GM23338 (cell line): Measurements from ENCODE around the gene MGAT5. TPM values are rescaled to one million over a fixed set of nuclear protein-coding genes. Genes with fewer than 3 reads are reported as not detected.

ENCODE experiments used
- ATAC-seq: fragments of 200-7000 bp; cut with Tn5 transposase; 3 replicates; pipeline ENCODE4 v1.9.1; 2020
- DNase-seq: peaks from one replicate; pipeline ENCODE4 v3.0.0-alpha.2; 2015; ENCODE audit warnings: low spot score
- H2AFZ ChIP-seq: fragments of 200-600 bp; sonication (generic); 2 replicates; pipeline ENCODE4 v1.8.0; 2016; ENCODE audit warnings: antibody characterized with exemption, mild to moderate bottlenecking, moderate library complexity
- H3F3A ChIP-seq: fragments of 200-600 bp; sonication (generic); replicated peaks from 2 replicates; pipeline ENCODE4 v1.8.0; 2017; ENCODE audit warnings: antibody characterized with exemption, mixed run types, low read depth
- H3K27ac ChIP-seq: fragments of 200-600 bp; sonication (generic); 2 replicates; pipeline ENCODE4 v1.6.1; 2016; ENCODE audit warnings: low read depth
- H3K27me3 ChIP-seq: fragments of 200-600 bp; sonication (generic); 2 replicates; pipeline ENCODE4 v1.8.0; 2016; ENCODE audit warnings: mild to moderate bottlenecking, mixed run types, moderate library complexity; ENCODE audit not compliant: insufficient read depth
- H3K36me3 ChIP-seq: fragments of 200-600 bp; sonication (generic); 2 replicates; pipeline ENCODE4 v1.8.0; 2016; ENCODE audit warnings: mild to moderate bottlenecking; ENCODE audit not compliant: insufficient read depth
- H3K4me1 ChIP-seq: fragments of 200-600 bp; sonication (generic); 2 replicates; pipeline ENCODE4 v1.8.0; 2016; ENCODE audit warnings: mild to moderate bottlenecking, moderate library complexity; ENCODE audit not compliant: insufficient read depth
- H3K4me2 ChIP-seq: fragments of 200-600 bp; sonication (generic); 2 replicates; pipeline ENCODE4 v1.7.1; 2017; ENCODE audit warnings: mixed run types
- H3K4me3 ChIP-seq: fragments of 200-600 bp; sonication (generic); 2 replicates; pipeline ENCODE4 v1.6.1; 2016; ENCODE audit warnings: mixed run types
- H3K79me2 ChIP-seq: fragments of 200-600 bp; sonication (generic); replicated peaks from 2 replicates; pipeline ENCODE4 v1.8.0; 2017; ENCODE audit warnings: mild to moderate bottlenecking; ENCODE audit not compliant: insufficient read depth
- H3K9me2 ChIP-seq: fragments of 200-600 bp; sonication (generic); 2 replicates; pipeline ENCODE4 v1.8.0; 2017; ENCODE audit not compliant: insufficient read depth
- H4K20me1 ChIP-seq: fragments of 200-600 bp; sonication (generic); replicated peaks from 2 replicates; pipeline ENCODE4 v1.8.0; 2017; ENCODE audit warnings: mild to moderate bottlenecking; ENCODE audit not compliant: insufficient read depth
- H3K27ac Mint-ChIP-seq: 2 replicates; pipeline ENCODE4 v1.8.0; 2020; ENCODE audit warnings: inconsistent platforms, mild to moderate bottlenecking, moderate library complexity, mixed read lengths
- H3K27me3 Mint-ChIP-seq: 3 replicates; pipeline ENCODE4 v1.8.0; 2022; ENCODE audit warnings: low read depth, mild to moderate bottlenecking, moderate library complexity, mixed read lengths, inconsistent platforms; ENCODE audit not compliant: insufficient read depth, poor library complexity
- H3K36me3 Mint-ChIP-seq: 3 replicates; pipeline ENCODE4 v1.8.0; 2021; ENCODE audit warnings: low read depth, mild to moderate bottlenecking, inconsistent platforms, moderate library complexity, mixed read lengths
- H3K4me1 Mint-ChIP-seq: 3 replicates; pipeline ENCODE4 v1.8.0; 2020; ENCODE audit warnings: mild to moderate bottlenecking, inconsistent platforms, mixed read lengths
- H3K4me3 Mint-ChIP-seq: 3 replicates; pipeline ENCODE4 v1.8.0; 2021; ENCODE audit warnings: moderate library complexity, mild to moderate bottlenecking, inconsistent platforms, mixed read lengths
- H3K9me3 Mint-ChIP-seq: 3 replicates; pipeline ENCODE4 v1.8.0; 2020; ENCODE audit warnings: moderate library complexity, mild to moderate bottlenecking, inconsistent platforms, mixed read lengths
- CREB1 ChIP-seq: fragments of 250-450 bp; sonication (Bioruptor Pico); IDR thresholded peaks from 2 replicates; pipeline ENCODE4 v1.5.0; 2020; ENCODE audit warnings: low read depth, mild to moderate bottlenecking, moderate library complexity
- EZH2 ChIP-seq: fragments of 200-600 bp; sonication (generic); IDR thresholded peaks from one replicate; pipeline ENCODE4 v1.8.0; 2017; ENCODE audit warnings: antibody characterized with exemption, mild to moderate bottlenecking, low read depth; ENCODE audit not compliant: unreplicated experiment
- EZH2phosphoT487 ChIP-seq: fragments of 200-600 bp; sonication (generic); IDR thresholded peaks from one replicate; pipeline ENCODE4 v1.8.1; 2018; ENCODE audit warnings: antibody characterized with exemption; ENCODE audit not compliant: unreplicated experiment
- JUNB ChIP-seq: IDR thresholded peaks from one replicate; pipeline ENCODE4 v1.6.1; 2016; ENCODE audit warnings: antibody characterized with exemption; ENCODE audit not compliant: unreplicated experiment
- NANOG ChIP-seq: IDR thresholded peaks from 2 replicates; pipeline ENCODE4 v1.6.1; 2016; ENCODE audit warnings: antibody characterized with exemption, borderline replicate concordance
- POLR2AphosphoS5 ChIP-seq: IDR thresholded peaks from 2 replicates; pipeline ENCODE4 v1.6.1; 2016; ENCODE audit warnings: antibody characterized with exemption, low read depth
- STAT1 ChIP-seq: IDR thresholded peaks from one replicate; pipeline ENCODE4 v1.6.1; 2016; ENCODE audit warnings: antibody characterized with exemption; ENCODE audit not compliant: unreplicated experiment
- ZNF114 ChIP-seq: fragments of 250-450 bp; sonication (Bioruptor Pico); IDR thresholded peaks from 2 replicates; pipeline ENCODE4 v1.5.0; 2020; ENCODE audit warnings: mild to moderate bottlenecking, moderate library complexity
- ZNF331 ChIP-seq: fragments of 250-450 bp; sonication (Bioruptor Pico); IDR thresholded peaks from 2 replicates; pipeline ENCODE4 v1.5.0; 2020; ENCODE audit warnings: low read depth, mild to moderate bottlenecking, moderate library complexity
- polyA plus RNA-seq: library from polyadenylated mRNA; unstranded; fragments of >200 nt; fragmentation: Nextera tagmentation; extraction: Ambion mirVana; gene quantifications from 2 replicates; pipeline ENCODE4 v1.2.1, GENCODE V29; 2016
- total RNA-seq: library from RNA; depleted of rRNA; stranded (reverse); fragments of >200 nt; shearing (Covaris generic); gene quantifications from 2 replicates; pipeline ENCODE4 v1.2.3, GENCODE V29; 2014
- TF ChIP-seq, protein P1 (sequence below): IDR thresholded peaks from 2 replicates; pipeline ENCODE4 v1.6.1; 2016; ENCODE audit warnings: antibody characterized with exemption
- TF ChIP-seq, protein P2 (sequence below), 2 experiments: fragments of 200-600 bp in 1 of 2; sonication (generic) in 1 of 2; conservative IDR thresholded peaks; 2 replicates each; pipeline versions ENCODE4 v1.5.1 to v1.6.1; 2016 to 2017; ENCODE audit warnings: antibody characterized with exemption in 2 of 2, low read depth in 2 of 2, mild to moderate bottlenecking in 2 of 2, moderate library complexity in 1 of 2
- TF ChIP-seq, protein P3 (sequence below): IDR thresholded peaks from one replicate; pipeline ENCODE4 v1.6.1; 2018; ENCODE audit warnings: antibody characterized with exemption; ENCODE audit not compliant: unreplicated experiment
- TF ChIP-seq, protein P4 (sequence below): fragments of 250-450 bp; sonication (Bioruptor Pico); IDR thresholded peaks from 2 replicates; pipeline ENCODE4 v1.5.0; 2020; ENCODE audit warnings: mild to moderate bottlenecking, moderate library complexity

Gene MGAT5
- total and polyA plus RNA-seq, 2 experiments from 2014 or later, result 4.6 to 27.6 TPM

DNA sequence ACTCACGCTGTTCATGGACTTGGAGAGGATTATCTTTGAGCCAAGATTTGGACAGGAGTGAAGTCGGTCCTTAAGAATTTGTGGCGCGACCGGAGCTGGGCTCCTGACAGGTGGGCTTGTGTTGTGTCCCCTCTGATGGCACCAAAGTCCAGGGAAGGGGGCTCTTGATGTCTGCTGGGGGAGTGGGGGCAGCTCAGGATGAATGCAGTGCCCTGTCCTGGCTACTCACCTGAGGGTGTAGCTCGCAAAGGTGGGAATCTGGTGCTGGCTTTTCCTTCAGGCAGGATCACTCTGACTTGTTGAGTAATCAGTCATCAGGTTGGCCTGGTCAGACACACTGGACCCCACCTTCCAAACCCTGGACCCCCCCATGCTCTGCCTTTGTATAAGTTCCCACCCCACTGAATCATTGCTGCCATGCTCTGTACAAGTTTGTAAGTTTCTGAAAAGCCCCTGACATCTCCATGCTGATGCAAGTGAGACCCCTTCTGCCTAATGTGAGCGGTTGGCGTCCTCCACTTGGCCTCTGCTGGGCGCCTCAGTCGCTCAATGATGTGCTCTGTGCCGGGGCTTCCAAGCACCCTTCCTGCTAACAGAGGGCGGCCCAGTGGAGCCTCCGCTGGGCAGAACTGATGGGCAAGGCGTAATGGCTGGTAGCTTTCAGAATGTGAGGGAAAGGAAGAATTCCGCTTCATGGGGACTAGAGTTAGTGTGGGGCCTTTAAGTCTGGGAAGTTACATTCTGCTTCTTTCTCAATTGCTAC is 196.1 kb downstream of the MGAT5 start:
- Histone ChIP-seq H3F3A (no peaks in the 10 kb centered on the region), H4K20me1 (no peaks in the 10 kb centered on the region), H3K27ac (no peak overlapping the region), H3K4me2 (no peak overlapping the region), H3K4me1 (peaks cover 8% of the 10 kb centered on the region; the same call in 1 of the 2 replicates), H3K4me3 (no peak overlapping the region), H3K79me2 (no peaks in the 10 kb centered on the region), H2AFZ (no peak overlapping the region), H3K9me2 (no peaks in the 10 kb centered on the region), H3K36me3 (no peaks in the 10 kb centered on the region), H3K27me3 (no peaks in the 10 kb centered on the region)
- Mint-ChIP-seq H3K27me3 (no peaks in the 10 kb centered on the region), H3K4me1 (peaks cover 11% of the 10 kb centered on the region; the same call in 2 of the 3 replicates), H3K9me3 (no peaks in the 10 kb centered on the region), H3K36me3 (peaks cover 3% of the 10 kb centered on the region), H3K4me3 (no peak overlapping the region), H3K27ac (peak overlapping the region; percentile 75)
- TF ChIP-seq ZNF114 (CRISPR knock-in tag), result no peak
- TF ChIP-seq EZH2phosphoT487, result no peak
- no peak for TF ChIP-seq POLR2AphosphoS5
- TF ChIP-seq NANOG, result no peak
- no peak for TF ChIP-seq JUNB
- no peak for TF ChIP-seq CREB1 (CRISPR knock-in tag)
- TF ChIP-seq EZH2, result no peak
- TF ChIP-seq, protein P1, sequence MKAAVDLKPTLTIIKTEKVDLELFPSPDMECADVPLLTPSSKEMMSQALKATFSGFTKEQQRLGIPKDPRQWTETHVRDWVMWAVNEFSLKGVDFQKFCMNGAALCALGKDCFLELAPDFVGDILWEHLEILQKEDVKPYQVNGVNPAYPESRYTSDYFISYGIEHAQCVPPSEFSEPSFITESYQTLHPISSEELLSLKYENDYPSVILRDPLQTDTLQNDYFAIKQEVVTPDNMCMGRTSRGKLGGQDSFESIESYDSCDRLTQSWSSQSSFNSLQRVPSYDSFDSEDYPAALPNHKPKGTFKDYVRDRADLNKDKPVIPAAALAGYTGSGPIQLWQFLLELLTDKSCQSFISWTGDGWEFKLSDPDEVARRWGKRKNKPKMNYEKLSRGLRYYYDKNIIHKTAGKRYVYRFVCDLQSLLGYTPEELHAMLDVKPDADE, result no peak
- TF ChIP-seq STAT1, result no peak
- TF ChIP-seq, protein P2, sequence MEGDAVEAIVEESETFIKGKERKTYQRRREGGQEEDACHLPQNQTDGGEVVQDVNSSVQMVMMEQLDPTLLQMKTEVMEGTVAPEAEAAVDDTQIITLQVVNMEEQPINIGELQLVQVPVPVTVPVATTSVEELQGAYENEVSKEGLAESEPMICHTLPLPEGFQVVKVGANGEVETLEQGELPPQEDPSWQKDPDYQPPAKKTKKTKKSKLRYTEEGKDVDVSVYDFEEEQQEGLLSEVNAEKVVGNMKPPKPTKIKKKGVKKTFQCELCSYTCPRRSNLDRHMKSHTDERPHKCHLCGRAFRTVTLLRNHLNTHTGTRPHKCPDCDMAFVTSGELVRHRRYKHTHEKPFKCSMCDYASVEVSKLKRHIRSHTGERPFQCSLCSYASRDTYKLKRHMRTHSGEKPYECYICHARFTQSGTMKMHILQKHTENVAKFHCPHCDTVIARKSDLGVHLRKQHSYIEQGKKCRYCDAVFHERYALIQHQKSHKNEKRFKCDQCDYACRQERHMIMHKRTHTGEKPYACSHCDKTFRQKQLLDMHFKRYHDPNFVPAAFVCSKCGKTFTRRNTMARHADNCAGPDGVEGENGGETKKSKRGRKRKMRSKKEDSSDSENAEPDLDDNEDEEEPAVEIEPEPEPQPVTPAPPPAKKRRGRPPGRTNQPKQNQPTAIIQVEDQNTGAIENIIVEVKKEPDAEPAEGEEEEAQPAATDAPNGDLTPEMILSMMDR (conservative IDR thresholded peaks at IDR 0.05; ENCODE audit: low read depth in 2 of 2), result no peak
- TF ChIP-seq, protein P3, sequence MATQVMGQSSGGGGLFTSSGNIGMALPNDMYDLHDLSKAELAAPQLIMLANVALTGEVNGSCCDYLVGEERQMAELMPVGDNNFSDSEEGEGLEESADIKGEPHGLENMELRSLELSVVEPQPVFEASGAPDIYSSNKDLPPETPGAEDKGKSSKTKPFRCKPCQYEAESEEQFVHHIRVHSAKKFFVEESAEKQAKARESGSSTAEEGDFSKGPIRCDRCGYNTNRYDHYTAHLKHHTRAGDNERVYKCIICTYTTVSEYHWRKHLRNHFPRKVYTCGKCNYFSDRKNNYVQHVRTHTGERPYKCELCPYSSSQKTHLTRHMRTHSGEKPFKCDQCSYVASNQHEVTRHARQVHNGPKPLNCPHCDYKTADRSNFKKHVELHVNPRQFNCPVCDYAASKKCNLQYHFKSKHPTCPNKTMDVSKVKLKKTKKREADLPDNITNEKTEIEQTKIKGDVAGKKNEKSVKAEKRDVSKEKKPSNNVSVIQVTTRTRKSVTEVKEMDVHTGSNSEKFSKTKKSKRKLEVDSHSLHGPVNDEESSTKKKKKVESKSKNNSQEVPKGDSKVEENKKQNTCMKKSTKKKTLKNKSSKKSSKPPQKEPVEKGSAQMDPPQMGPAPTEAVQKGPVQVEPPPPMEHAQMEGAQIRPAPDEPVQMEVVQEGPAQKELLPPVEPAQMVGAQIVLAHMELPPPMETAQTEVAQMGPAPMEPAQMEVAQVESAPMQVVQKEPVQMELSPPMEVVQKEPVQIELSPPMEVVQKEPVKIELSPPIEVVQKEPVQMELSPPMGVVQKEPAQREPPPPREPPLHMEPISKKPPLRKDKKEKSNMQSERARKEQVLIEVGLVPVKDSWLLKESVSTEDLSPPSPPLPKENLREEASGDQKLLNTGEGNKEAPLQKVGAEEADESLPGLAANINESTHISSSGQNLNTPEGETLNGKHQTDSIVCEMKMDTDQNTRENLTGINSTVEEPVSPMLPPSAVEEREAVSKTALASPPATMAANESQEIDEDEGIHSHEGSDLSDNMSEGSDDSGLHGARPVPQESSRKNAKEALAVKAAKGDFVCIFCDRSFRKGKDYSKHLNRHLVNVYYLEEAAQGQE, result no peak
- no peak for TF ChIP-seq ZNF331 (CRISPR knock-in tag)
- TF ChIP-seq, protein P4, sequence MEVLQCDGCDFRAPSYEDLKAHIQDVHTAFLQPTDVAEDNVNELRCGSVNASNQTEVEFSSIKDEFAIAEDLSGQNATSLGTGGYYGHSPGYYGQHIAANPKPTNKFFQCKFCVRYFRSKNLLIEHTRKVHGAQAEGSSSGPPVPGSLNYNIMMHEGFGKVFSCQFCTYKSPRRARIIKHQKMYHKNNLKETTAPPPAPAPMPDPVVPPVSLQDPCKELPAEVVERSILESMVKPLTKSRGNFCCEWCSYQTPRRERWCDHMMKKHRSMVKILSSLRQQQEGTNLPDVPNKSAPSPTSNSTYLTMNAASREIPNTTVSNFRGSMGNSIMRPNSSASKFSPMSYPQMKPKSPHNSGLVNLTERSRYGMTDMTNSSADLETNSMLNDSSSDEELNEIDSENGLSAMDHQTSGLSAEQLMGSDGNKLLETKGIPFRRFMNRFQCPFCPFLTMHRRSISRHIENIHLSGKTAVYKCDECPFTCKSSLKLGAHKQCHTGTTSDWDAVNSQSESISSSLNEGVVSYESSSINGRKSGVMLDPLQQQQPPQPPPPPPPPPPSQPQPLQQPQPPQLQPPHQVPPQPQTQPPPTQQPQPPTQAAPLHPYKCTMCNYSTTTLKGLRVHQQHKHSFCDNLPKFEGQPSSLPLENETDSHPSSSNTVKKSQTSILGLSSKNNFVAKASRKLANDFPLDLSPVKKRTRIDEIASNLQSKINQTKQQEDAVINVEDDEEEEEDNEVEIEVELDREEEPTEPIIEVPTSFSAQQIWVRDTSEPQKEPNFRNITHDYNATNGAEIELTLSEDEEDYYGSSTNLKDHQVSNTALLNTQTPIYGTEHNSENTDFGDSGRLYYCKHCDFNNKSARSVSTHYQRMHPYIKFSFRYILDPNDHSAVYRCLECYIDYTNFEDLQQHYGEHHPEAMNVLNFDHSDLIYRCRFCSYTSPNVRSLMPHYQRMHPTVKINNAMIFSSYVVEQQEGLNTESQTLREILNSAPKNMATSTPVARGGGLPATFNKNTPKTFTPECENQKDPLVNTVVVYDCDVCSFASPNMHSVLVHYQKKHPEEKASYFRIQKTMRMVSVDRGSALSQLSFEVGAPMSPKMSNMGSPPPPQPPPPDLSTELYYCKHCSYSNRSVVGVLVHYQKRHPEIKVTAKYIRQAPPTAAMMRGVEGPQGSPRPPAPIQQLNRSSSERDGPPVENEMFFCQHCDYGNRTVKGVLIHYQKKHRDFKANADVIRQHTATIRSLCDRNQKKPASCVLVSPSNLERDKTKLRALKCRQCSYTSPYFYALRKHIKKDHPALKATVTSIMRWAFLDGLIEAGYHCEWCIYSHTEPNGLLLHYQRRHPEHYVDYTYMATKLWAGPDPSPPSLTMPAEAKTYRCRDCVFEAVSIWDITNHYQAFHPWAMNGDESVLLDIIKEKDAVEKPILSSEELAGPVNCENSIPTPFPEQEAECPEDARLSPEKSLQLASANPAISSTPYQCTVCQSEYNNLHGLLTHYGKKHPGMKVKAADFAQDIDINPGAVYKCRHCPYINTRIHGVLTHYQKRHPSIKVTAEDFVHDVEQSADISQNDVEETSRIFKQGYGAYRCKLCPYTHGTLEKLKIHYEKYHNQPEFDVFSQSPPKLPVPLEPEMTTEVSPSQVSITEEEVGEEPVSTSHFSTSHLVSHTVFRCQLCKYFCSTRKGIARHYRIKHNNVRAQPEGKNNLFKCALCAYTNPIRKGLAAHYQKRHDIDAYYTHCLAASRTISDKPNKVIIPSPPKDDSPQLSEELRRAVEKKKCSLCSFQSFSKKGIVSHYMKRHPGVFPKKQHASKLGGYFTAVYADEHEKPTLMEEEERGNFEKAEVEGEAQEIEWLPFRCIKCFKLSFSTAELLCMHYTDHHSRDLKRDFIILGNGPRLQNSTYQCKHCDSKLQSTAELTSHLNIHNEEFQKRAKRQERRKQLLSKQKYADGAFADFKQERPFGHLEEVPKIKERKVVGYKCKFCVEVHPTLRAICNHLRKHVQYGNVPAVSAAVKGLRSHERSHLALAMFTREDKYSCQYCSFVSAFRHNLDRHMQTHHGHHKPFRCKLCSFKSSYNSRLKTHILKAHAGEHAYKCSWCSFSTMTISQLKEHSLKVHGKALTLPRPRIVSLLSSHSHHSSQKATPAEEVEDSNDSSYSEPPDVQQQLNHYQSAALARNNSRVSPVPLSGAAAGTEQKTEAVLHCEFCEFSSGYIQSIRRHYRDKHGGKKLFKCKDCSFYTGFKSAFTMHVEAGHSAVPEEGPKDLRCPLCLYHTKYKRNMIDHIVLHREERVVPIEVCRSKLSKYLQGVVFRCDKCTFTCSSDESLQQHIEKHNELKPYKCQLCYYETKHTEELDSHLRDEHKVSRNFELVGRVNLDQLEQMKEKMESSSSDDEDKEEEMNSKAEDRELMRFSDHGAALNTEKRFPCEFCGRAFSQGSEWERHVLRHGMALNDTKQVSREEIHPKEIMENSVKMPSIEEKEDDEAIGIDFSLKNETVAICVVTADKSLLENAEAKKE (CRISPR knock-in tag), result no peak
- ATAC-seq (peak; percentile 7; the same call in 2 of the 3 replicates), DNase-seq (no peak)
